Astrocyte of the cerebellum (primary cell): ENCODE results near the gene RNF19B.

ENCODE experiments used
- DNase-seq: peaks from one replicate; pipeline ENCODE4 v3.0.0-alpha.2; 2011; ENCODE audit warnings: low read depth
- H3K4me3 ChIP-seq: 2 replicates; pipeline ENCODE4 v1.5.1; 2011; ENCODE audit warnings: mild to moderate bottlenecking, low read depth, low read length, moderate library complexity
- CTCF ChIP-seq: IDR thresholded peaks from 2 replicates; pipeline ENCODE4 v1.5.1; 2012; ENCODE audit warnings: low read length, low read depth, moderate library complexity, mild to moderate bottlenecking; ENCODE audit errors: missing control alignments
- in situ Hi-C: cut with HindIII; loops from 2 replicates; pipeline ENCODE4 v1.10.0; 2017; ENCODE audit warnings: low sequenced_read_pairs

Gene RNF19B

GRCh38 chr1:32886828-32887414 lies 77.7 kb downstream of the RNF19B start:
- H3K4me3 ChIP-seq = no peak overlapping the region
- in situ Hi-C loops = no loop called here
- no peak for TF ChIP-seq CTCF
- DNase-seq = no peak
